Fibroblast of the aortic adventitia (primary cell): ENCODE measurements around the gene MPV17L. TPM values are rescaled to one million over a fixed set of nuclear protein-coding genes. Genes with fewer than 3 reads are reported as not detected.
"Not testable (repeated sequence)": the region's sequence is repeated elsewhere in the genome, so short reads cannot be mapped to it uniquely, and the experiment has no call there.

ENCODE experiments used
- DNase-seq: peaks from one replicate; pipeline ENCODE4 v3.0.0-alpha.2; 2010; ENCODE audit warnings: low read depth
- H3K4me3 ChIP-seq: 2 replicates; pipeline ENCODE4 v1.5.1; 2011; ENCODE audit warnings: low read depth, mild to moderate bottlenecking, control low read depth, low read length, moderate library complexity
- total RNA-seq: library from RNA; depleted of rRNA; stranded (reverse); fragments of >200 nt; gene quantifications from 2 replicates; pipeline ENCODE4 v1.2.3, GENCODE V29; 2012; ENCODE audit warnings: low replicate concordance
- TF ChIP-seq, protein P1 (sequence below): IDR thresholded peaks from 2 replicates; pipeline ENCODE4 v1.5.1; 2011; ENCODE audit warnings: mild to moderate bottlenecking, low read length, control low read depth, inconsistent platforms; ENCODE audit not compliant: insufficient read depth

Gene MPV17L
- total RNA-seq, result 1.1 and 3.3 TPM in 2 replicates

DNA sequence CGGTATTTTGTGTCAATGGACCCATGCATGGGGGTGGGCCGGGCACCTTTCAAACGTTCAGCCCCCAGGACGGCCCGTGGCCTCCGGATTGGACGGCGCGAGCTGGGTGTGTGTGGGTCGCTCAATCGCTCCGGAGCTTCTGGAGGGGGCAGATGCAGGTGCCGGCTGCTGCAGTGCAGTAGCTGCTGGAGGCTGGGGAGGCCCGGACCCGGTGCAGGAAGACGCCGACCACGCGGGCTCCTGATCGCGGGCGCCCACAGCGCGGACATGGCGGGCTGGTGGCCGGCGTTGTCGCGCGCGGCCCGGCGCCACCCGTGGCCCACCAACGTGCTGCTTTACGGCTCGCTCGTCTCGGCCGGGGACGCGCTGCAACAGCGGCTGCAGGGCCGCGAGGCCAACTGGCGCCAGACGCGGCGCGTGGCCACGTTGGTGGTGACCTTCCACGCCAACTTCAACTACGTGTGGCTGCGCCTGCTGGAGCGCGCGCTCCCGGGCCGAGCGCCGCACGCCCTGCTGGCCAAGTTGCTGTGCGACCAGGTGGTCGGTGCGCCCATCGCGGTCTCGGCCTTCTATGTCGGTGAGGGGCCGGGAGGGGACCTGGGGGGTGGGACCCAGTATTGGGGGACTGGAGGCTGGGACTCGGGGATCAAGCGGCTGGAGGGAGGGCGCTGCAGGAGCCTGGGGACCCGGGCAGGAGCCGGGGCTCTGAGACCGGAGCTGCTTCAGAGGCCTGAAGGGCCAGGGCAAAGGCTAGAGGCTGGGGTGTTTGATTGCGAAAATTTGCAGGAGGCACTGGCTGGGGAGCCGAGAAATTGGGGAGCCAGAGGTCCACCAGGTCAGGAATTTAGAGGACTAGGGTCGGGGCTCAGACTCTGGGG is at the start of gene MPV17L:
Gene MPV17L, plus strand, starts transcription at position 124 of the 878 bp plus-strand sequence. Its CDS starts 144 bp downstream, at position 268.
- not testable (repeated sequence) for DNase-seq

DNA sequence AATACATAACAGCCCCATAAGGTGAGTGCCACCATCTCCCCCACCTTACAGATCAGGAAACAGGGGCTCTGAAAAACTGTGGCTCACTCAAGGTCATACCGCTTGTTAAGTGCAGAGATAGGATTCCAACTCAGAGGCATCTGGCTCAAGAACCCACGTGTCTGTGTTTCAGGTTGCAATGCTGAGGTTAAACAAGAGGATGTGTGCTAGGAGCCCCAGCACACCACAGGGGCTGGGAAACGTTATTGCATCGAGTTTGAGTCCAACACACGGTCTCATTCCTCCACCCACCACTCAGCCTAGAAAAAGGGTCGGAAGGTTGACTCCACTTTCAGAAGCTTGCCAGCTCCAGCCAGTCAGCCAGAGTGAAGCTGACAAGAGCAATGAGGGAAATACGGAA is 46.8 kb upstream of the MPV17L start:
- not testable (repeated sequence) for DNase-seq, H3K4me3 ChIP-seq

More for the DNA sequence above, at the start of gene MPV17L:
- peak within 1 kb of the TSS; percentile 48 for H3K4me3 ChIP-seq

DNA sequence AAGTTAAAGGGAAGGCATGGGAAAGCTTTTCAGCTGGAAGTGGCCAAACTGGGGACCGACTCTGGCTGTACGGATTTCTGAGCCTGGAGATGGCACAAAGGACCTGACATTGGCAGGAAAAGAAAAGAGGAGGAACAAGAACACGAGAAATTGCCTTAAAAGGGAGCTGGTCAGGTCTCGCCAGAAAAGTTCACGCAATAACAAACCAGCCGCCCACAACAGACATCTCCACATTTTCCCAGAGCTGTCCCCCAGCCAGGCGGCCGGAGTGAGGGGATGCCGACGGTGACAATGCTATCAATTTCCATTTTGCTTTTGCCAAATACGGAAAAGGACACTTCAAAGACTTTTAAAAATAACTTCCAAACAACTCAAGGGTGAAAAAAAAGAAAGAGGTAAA is 44.3 kb upstream of the MPV17L start:
- not testable (repeated sequence) for H3K4me3 ChIP-seq, DNase-seq

- DNase-seq, H3K4me3 ChIP-seq: not testable (repeated sequence)
Measured at GRCh38 chr16:15351745-15352144, 43.8 kb upstream of the MPV17L start.

- not testable (repeated sequence) for H3K4me3 ChIP-seq, DNase-seq
Measured at GRCh38 chr16:15352852-15353251, 42.7 kb upstream of the MPV17L start.

- DNase-seq, result not testable (repeated sequence)
Measured at GRCh38 chr16:15354846-15355245, 40.7 kb upstream of the MPV17L start.

DNA sequence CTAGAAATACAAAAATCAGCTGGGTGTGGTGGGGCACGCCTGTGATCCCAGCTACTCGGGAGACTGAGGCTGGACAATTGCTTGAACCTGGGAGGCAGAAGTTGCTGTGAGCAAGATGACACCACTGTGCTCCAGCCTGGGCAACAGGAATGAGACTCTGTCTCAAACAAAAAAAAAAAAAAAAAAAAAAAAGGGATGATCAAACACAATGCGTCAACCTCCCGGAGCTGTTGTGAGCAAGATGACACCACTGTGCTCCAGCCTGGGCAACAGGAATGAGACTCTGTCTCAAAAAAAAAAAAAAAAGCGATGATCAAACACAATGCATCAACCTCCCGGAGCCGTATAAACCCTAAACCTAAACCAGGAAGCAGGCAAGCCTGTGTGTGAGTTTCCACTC is 38.1 kb upstream of the MPV17L start:
- DNase-seq, result not testable (repeated sequence)

More at GRCh38 chr16:15354846-15355245, 40.7 kb upstream of the MPV17L start:
- H3K4me3 ChIP-seq, result not testable (repeated sequence)

DNA sequence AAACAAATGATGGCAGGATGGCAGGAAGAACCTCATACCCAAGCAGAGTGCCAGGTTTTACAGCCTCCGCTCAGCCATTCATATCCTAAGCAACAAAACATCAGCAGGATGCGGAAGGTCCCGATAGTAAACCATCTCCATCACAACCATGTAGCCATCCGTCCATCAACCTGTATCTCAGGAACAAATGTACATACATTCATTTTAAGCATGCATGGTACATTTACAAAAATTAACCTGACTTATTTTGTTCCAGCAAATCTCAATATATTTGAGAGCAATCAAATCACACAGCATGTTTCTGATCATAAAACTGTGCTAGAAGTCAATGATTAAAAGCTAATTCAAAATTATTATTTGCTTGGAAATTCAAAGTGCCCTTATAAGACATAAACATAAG is 17.4 kb upstream of the MPV17L start, which contains the start of gene NPIPA5:
Gene NPIPA5, minus strand, starts transcription at position 101 of the 400 bp plus-strand sequence. Its CDS starts 0 bp downstream, at position 101.
- DNase-seq, H3K4me3 ChIP-seq: not testable (repeated sequence)

More for the DNA sequence above, 38.1 kb upstream of the MPV17L start:
- not testable (repeated sequence) for H3K4me3 ChIP-seq

- H3K4me3 ChIP-seq, result not testable (repeated sequence)
- DNase-seq, result peak; percentile 22
Measured at GRCh38 chr16:15382810-15383209, 12.7 kb upstream of the MPV17L start.

GRCh38 chr16:15388060-15388459 is 7.5 kb upstream of the MPV17L start:
- H3K4me3 ChIP-seq, DNase-seq: not testable (repeated sequence)

GRCh38 chr16:15389916-15390315 is 5.6 kb upstream of the MPV17L start:
- DNase-seq, H3K4me3 ChIP-seq: not testable (repeated sequence)

DNA sequence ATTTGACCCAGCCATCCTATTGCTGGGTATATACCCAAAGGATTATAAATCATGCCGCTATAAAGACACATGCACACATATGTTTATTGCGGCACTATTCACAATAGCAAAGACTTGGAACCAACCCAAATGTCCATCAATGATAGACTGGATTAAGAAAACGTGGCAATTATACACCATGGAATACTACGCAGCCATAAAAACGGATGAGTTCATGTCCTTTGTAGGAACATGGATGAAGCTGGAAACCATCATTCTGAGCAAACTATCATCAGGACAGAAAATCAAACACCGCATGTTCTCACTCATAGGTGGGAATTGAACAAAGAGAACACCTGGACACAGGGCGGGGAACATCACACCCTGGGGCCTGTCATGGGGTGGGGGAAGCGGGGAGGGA is 2.5 kb upstream of the MPV17L start:
- not testable (repeated sequence) for DNase-seq, H3K4me3 ChIP-seq

- H3K4me3 ChIP-seq, DNase-seq: not testable (repeated sequence)
Measured at GRCh38 chr16:15396509-15396829, 915 bp downstream of the MPV17L start.

- no peak for DNase-seq
- no peak overlapping the region for H3K4me3 ChIP-seq
- TF ChIP-seq, protein P1, sequence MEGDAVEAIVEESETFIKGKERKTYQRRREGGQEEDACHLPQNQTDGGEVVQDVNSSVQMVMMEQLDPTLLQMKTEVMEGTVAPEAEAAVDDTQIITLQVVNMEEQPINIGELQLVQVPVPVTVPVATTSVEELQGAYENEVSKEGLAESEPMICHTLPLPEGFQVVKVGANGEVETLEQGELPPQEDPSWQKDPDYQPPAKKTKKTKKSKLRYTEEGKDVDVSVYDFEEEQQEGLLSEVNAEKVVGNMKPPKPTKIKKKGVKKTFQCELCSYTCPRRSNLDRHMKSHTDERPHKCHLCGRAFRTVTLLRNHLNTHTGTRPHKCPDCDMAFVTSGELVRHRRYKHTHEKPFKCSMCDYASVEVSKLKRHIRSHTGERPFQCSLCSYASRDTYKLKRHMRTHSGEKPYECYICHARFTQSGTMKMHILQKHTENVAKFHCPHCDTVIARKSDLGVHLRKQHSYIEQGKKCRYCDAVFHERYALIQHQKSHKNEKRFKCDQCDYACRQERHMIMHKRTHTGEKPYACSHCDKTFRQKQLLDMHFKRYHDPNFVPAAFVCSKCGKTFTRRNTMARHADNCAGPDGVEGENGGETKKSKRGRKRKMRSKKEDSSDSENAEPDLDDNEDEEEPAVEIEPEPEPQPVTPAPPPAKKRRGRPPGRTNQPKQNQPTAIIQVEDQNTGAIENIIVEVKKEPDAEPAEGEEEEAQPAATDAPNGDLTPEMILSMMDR, result no peak
Measured at GRCh38 chr16:15396948-15397594, 1.5 kb downstream of the MPV17L start.
